Natural killer cell (primary cell): Measurements from ENCODE around the gene DNAH7. TPM values are rescaled to one million over a fixed set of nuclear protein-coding genes. Genes with fewer than 3 reads are reported as not detected.
"Not testable (repeated sequence)": the region's sequence is repeated elsewhere in the genome, so short reads cannot be mapped to it uniquely, and the experiment has no call there.

Experiments used
- ATAC-seq, 3 donors: fragments of 150-1000 bp in 2 of 3; fragments of 200-7000 bp in 1 of 3; cut with Tn5 transposase; 1 replicate in 1 of 3; 2 replicates in 2 of 3; pipeline ENCODE4 v1.10.0; 2021; ENCODE audit warnings: mild to moderate bottlenecking in 2 of 3, moderate library complexity in 2 of 3
- DNase-seq, 2 donors: peaks; one replicate each; pipeline versions ENCODE4 v3.0.0 to v3.0.0-alpha.2; 2013 to 2021; ENCODE audit warnings: mixed read lengths in 1 of 2
- H3K27ac ChIP-seq: one replicate; pipeline ENCODE4 v1.5.1; 2013; ENCODE audit warnings: mild to moderate bottlenecking, low read length
- H3K27me3 ChIP-seq: one replicate; pipeline ENCODE4 v1.6.1; 2013; ENCODE audit warnings: low read length; ENCODE audit not compliant: control insufficient read depth, insufficient read depth
- H3K36me3 ChIP-seq: one replicate; pipeline ENCODE4 v1.6.1; 2013; ENCODE audit warnings: low read length; ENCODE audit not compliant: control insufficient read depth, insufficient read depth
- H3K4me1 ChIP-seq: one replicate; pipeline ENCODE4 v1.6.1; 2013; ENCODE audit warnings: low read length; ENCODE audit not compliant: control insufficient read depth, insufficient read depth
- H3K4me3 ChIP-seq: one replicate; pipeline ENCODE4 v1.5.1; 2013; ENCODE audit warnings: low read length
- H3K9me3 ChIP-seq: one replicate; pipeline ENCODE4 v1.6.1; 2013; ENCODE audit warnings: low read length; ENCODE audit not compliant: control insufficient read depth, insufficient read depth
- H3K27ac Mint-ChIP-seq, 2 donors: one replicate each; pipeline ENCODE4 v1.8.0; 2022; ENCODE audit warnings: mild to moderate bottlenecking in 2 of 2, mixed read lengths in 2 of 2, moderate library complexity in 1 of 2
- H3K27me3 Mint-ChIP-seq, 2 donors: one replicate each; pipeline ENCODE4 v1.8.0; 2022; ENCODE audit warnings: low read depth in 2 of 2, mixed read lengths in 2 of 2
- H3K36me3 Mint-ChIP-seq: one replicate; pipeline ENCODE4 v1.8.0; 2022; ENCODE audit warnings: mixed read lengths
- H3K4me1 Mint-ChIP-seq, 2 donors: one replicate each; pipeline ENCODE4 v1.8.0; 2022; ENCODE audit warnings: mixed read lengths in 2 of 2
- H3K4me3 Mint-ChIP-seq: one replicate; pipeline ENCODE4 v1.8.0; 2022; ENCODE audit warnings: mild to moderate bottlenecking, moderate library complexity, mixed read lengths
- H3K9me3 Mint-ChIP-seq, 2 donors: one replicate each; pipeline ENCODE4 v1.8.0; 2022; ENCODE audit warnings: mixed read lengths in 2 of 2
- WGBS: methylation state at CpG from one replicate; pipeline ENCODE4 v1.1.7; 2013; ENCODE audit warnings: missing lambda C conversion rate; ENCODE audit not compliant: insufficient coverage; 5-methylcytosine and 5-hydroxymethylcytosine counted together
- intact Hi-C: fragments of 100-400 bp; cut with micrococcal nuclease; formaldehyde crosslinking; loops from one replicate; pipeline ENCODE4 v1.14.2; 2022
- total RNA-seq, 4 donors: library from RNA; stranded (reverse); fragments of 120-200 nt in 1 of 4; gene quantifications; one replicate each; pipeline versions ENCODE4 v1.2.3 to v1.2.4, GENCODE V29; 2013 to 2022
- TF ChIP-seq, protein P1 (sequence below): fragments of 200-600 bp; IDR thresholded peaks from one replicate; pipeline ENCODE4 v1.8.0; 2022; ENCODE audit warnings: antibody characterized with exemption

Gene DNAH7
- total RNA-seq, 3 donors from 2014 or later (not counting 1 experiment from before 2014, with no cell fraction given) = 0.07 to 0.20 TPM; not detected in 1

DNA sequence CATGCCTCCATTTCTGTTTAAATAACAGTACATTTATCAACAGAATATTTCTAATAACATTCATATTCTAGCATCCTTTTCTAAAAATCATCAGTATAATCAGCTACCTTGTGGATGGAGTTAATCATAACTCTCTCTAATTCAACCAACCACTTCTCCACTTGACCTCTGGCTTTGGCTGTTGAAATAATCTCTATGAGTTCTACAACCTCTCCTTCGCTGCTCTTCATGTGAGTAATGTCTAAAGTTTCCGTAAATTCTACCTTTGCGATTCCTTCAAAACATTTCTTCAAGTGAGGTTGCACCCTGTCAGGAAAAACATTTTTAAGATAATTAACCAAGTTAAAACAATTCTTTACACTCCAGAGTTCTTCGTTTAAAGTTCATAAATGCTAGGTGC lies 134.2 kb downstream of the DNAH7 start:
- Histone ChIP-seq H3K27me3 (no peaks in the 10 kb centered on the region), H3K9me3 (no peaks in the 10 kb centered on the region), H3K36me3 (no peaks in the 10 kb centered on the region), H3K4me3 (no peak overlapping the region), H3K27ac (no peak overlapping the region), H3K4me1 (no peaks in the 10 kb centered on the region)
- Mint-ChIP-seq H3K4me1 (no peaks in the 10 kb centered on the region), H3K36me3 (no peaks in the 10 kb centered on the region), H3K27me3 (peaks cover 3 to 5% of the 10 kb centered on the region in 2 donors), H3K27ac (no peak overlapping the region), H3K4me3 (no peak overlapping the region), H3K9me3 (no peaks in the 10 kb centered on the region)
- 95% methylated on average over 3 of the region's 4 CpGs for WGBS
- intact Hi-C loops = no loop called here
- ATAC-seq = no peak
- TF ChIP-seq, protein P1, sequence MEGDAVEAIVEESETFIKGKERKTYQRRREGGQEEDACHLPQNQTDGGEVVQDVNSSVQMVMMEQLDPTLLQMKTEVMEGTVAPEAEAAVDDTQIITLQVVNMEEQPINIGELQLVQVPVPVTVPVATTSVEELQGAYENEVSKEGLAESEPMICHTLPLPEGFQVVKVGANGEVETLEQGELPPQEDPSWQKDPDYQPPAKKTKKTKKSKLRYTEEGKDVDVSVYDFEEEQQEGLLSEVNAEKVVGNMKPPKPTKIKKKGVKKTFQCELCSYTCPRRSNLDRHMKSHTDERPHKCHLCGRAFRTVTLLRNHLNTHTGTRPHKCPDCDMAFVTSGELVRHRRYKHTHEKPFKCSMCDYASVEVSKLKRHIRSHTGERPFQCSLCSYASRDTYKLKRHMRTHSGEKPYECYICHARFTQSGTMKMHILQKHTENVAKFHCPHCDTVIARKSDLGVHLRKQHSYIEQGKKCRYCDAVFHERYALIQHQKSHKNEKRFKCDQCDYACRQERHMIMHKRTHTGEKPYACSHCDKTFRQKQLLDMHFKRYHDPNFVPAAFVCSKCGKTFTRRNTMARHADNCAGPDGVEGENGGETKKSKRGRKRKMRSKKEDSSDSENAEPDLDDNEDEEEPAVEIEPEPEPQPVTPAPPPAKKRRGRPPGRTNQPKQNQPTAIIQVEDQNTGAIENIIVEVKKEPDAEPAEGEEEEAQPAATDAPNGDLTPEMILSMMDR = no peak
- no peak for DNase-seq

DNA sequence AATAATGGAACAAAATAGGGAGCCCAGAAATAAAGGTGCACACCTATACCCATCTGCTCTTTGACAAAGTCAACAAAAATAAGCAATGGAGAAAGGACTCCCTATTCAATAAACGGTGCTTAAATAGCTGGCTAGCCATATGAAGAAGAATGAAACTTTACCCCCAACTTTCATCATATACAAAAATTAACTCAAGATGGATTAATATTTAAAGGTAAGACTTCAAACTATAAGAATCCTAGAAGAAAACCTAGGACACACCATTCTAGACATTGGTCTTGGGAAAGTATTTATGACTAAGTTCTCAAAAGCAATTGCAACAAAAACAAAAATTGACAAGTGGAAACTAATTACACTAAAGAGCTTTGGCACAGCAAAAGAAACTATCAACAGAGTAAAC lies 139.1 kb downstream of the DNAH7 start:
- Mint-ChIP-seq H3K4me1 (no peaks in the 10 kb centered on the region), H3K4me3 (no peak overlapping the region), H3K36me3 (no peaks in the 10 kb centered on the region), H3K9me3 (no peaks in the 10 kb centered on the region), H3K27me3 (peaks cover 0 to 2% of the 10 kb centered on the region in 2 donors), H3K27ac (no peak overlapping the region)
- WGBS = 100% methylated on average over 1 of the region's 1 CpG
- H3K4me3 ChIP-seq = no peak overlapping the region
- no peak for ATAC-seq
- H3K27me3 ChIP-seq = no peaks in the 10 kb centered on the region
- DNase-seq = no peak
- no peak overlapping the region for H3K27ac ChIP-seq
- H3K4me1 ChIP-seq = no peaks in the 10 kb centered on the region
- intact Hi-C loops = no loop called here
- H3K36me3 ChIP-seq = no peaks in the 10 kb centered on the region
- TF ChIP-seq, protein P1 = no peak
- H3K9me3 ChIP-seq = no peaks in the 10 kb centered on the region

DNA sequence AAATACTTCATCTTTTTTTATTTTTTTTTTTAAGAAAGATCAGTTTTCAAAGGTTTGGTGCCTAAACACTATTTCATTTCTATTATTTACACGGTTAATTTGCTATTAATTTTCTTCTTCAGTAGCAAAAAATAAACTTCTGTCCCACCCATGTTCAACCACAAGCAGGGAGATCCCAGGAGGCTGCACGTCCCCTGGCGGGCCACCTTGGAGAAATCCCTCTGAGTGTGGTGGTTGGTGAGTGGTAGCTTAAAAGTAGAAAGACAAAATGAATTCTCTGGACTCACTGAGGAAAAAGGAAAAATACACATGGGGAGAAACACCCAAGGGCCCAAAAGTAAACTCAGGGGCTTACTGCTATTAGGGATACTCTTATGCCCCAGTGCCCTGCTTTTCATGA lies 143.5 kb downstream of the DNAH7 start:
- H3K27me3 ChIP-seq = no peaks in the 10 kb centered on the region
- Mint-ChIP-seq H3K4me1 (no peaks in the 10 kb centered on the region), H3K27me3 (no peaks in the 10 kb centered on the region), H3K36me3 (no peaks in the 10 kb centered on the region), H3K4me3 (no peak overlapping the region), H3K27ac (no peak overlapping the region), H3K9me3 (peaks cover 0 to 4% of the 10 kb centered on the region in 2 donors)
- H3K27ac ChIP-seq = no peak overlapping the region
- intact Hi-C loops = no loop called here
- no peaks in the 10 kb centered on the region for H3K4me1 ChIP-seq
- H3K36me3 ChIP-seq = no peaks in the 10 kb centered on the region
- TF ChIP-seq, protein P1 = no peak
- H3K9me3 ChIP-seq = no peaks in the 10 kb centered on the region
- DNase-seq (no peak), ATAC-seq (no peak)
- WGBS = 81% methylated on average over 3 of the region's 3 CpGs
- H3K4me3 ChIP-seq = no peak overlapping the region

DNA sequence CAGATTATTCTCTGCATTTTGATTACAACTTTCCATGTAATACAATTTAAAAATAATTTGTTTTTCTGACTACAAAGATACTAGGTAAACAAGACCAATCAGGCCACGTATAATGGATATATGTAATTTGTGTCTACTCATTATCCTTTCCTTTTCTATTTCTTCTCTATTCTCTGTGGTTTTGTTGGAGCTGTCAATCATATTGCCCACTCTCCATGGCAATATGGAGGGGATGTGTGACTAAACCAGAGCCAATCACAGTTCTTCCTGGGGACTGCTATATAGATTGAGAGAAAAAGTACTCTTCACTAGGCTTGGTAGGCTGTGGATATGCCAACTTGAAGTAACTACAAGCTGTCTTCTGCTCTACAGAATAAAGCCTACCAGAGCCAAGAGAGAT lies 144.7 kb downstream of the DNAH7 start:
- Histone ChIP-seq H3K9me3 (no peaks in the 10 kb centered on the region), H3K27ac (no peak overlapping the region), H3K36me3 (no peaks in the 10 kb centered on the region), H3K4me1 (no peaks in the 10 kb centered on the region), H3K4me3 (no peak overlapping the region), H3K27me3 (no peaks in the 10 kb centered on the region)
- intact Hi-C loops = no loop called here
- DNase-seq = no peak
- ATAC-seq = no peak
- no CpG with 5 or more reads among the region's 1 CpG for WGBS
- H3K9me3 Mint-ChIP-seq = peaks cover 0 to 4% of the 10 kb centered on the region in 2 donors
- H3K4me3 Mint-ChIP-seq = no peak overlapping the region
- TF ChIP-seq, protein P1 = no peak
- H3K36me3 Mint-ChIP-seq = no peaks in the 10 kb centered on the region
- H3K27me3 Mint-ChIP-seq = no peaks in the 10 kb centered on the region
- H3K4me1 Mint-ChIP-seq = no peaks in the 10 kb centered on the region
- no peak overlapping the region for H3K27ac Mint-ChIP-seq

DNA sequence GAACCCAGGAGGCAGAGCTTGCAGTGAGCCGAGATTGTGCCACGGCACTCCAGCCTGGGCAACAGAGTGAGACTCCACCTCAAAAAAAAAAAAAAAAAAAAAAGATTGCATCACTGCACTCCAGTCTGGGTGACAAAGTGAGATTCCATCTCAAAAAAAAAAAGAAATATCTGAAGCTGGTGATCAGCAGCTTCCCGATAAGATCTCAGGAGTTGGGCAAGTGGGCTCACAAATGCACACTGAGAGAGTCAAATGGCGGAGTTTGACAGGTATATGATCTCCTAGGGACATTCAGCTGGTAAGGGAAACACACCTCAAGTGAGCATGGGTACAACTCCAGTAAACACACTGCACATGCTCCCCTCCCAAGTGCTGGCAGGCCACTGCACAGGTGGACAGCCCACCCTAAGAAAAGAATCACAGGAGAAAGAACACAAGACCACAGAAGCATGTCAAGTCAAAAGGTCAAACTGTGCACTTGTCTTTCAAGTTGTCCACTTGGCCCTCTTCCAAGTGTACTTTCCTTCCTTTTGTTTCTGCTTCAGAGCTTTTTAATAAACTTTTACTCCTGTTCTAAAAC lies 151.5 kb downstream of the DNAH7 start:
- H3K9me3 ChIP-seq, intact Hi-C loops, H3K4me3 ChIP-seq, H3K27me3 ChIP-seq, H3K4me1 Mint-ChIP-seq, H3K27ac Mint-ChIP-seq, DNase-seq, H3K4me1 ChIP-seq, H3K9me3 Mint-ChIP-seq, ATAC-seq, H3K27me3 Mint-ChIP-seq, H3K27ac ChIP-seq, H3K4me3 Mint-ChIP-seq, H3K36me3 Mint-ChIP-seq, H3K36me3 ChIP-seq: not testable (repeated sequence)
- WGBS = 95% methylated on average over 2 of the region's 4 CpGs
